GM23338 (cell line): Measurements from ENCODE around the gene IQCC. TPM values are rescaled to one million over a fixed set of nuclear protein-coding genes. Genes with fewer than 3 reads are reported as not detected.
A peak's percentile ranks its signal among the peaks of the same experiment; 100 is the strongest.

Source experiments
- ATAC-seq: fragments of 200-7000 bp; cut with Tn5 transposase; 3 replicates; pipeline ENCODE4 v1.9.1; 2020
- DNase-seq: peaks from one replicate; pipeline ENCODE4 v3.0.0-alpha.2; 2015; ENCODE audit warnings: low spot score
- H2AFZ ChIP-seq: fragments of 200-600 bp; sonication (generic); 2 replicates; pipeline ENCODE4 v1.8.0; 2016; ENCODE audit warnings: antibody characterized with exemption, mild to moderate bottlenecking, moderate library complexity
- H3F3A ChIP-seq: fragments of 200-600 bp; sonication (generic); replicated peaks from 2 replicates; pipeline ENCODE4 v1.8.0; 2017; ENCODE audit warnings: antibody characterized with exemption, mixed run types, low read depth
- H3K27ac ChIP-seq: fragments of 200-600 bp; sonication (generic); 2 replicates; pipeline ENCODE4 v1.6.1; 2016; ENCODE audit warnings: low read depth
- H3K27me3 ChIP-seq: fragments of 200-600 bp; sonication (generic); 2 replicates; pipeline ENCODE4 v1.8.0; 2016; ENCODE audit warnings: mild to moderate bottlenecking, mixed run types, moderate library complexity; ENCODE audit not compliant: insufficient read depth
- H3K36me3 ChIP-seq: fragments of 200-600 bp; sonication (generic); 2 replicates; pipeline ENCODE4 v1.8.0; 2016; ENCODE audit warnings: mild to moderate bottlenecking; ENCODE audit not compliant: insufficient read depth
- H3K4me1 ChIP-seq: fragments of 200-600 bp; sonication (generic); 2 replicates; pipeline ENCODE4 v1.8.0; 2016; ENCODE audit warnings: mild to moderate bottlenecking, moderate library complexity; ENCODE audit not compliant: insufficient read depth
- H3K4me2 ChIP-seq: fragments of 200-600 bp; sonication (generic); 2 replicates; pipeline ENCODE4 v1.7.1; 2017; ENCODE audit warnings: mixed run types
- H3K4me3 ChIP-seq: fragments of 200-600 bp; sonication (generic); 2 replicates; pipeline ENCODE4 v1.6.1; 2016; ENCODE audit warnings: mixed run types
- H3K79me2 ChIP-seq: fragments of 200-600 bp; sonication (generic); replicated peaks from 2 replicates; pipeline ENCODE4 v1.8.0; 2017; ENCODE audit warnings: mild to moderate bottlenecking; ENCODE audit not compliant: insufficient read depth
- H3K9me2 ChIP-seq: fragments of 200-600 bp; sonication (generic); 2 replicates; pipeline ENCODE4 v1.8.0; 2017; ENCODE audit not compliant: insufficient read depth
- H4K20me1 ChIP-seq: fragments of 200-600 bp; sonication (generic); replicated peaks from 2 replicates; pipeline ENCODE4 v1.8.0; 2017; ENCODE audit warnings: mild to moderate bottlenecking; ENCODE audit not compliant: insufficient read depth
- H3K27ac Mint-ChIP-seq: 2 replicates; pipeline ENCODE4 v1.8.0; 2020; ENCODE audit warnings: inconsistent platforms, mild to moderate bottlenecking, moderate library complexity, mixed read lengths
- H3K27me3 Mint-ChIP-seq: 3 replicates; pipeline ENCODE4 v1.8.0; 2022; ENCODE audit warnings: low read depth, mild to moderate bottlenecking, moderate library complexity, mixed read lengths, inconsistent platforms; ENCODE audit not compliant: insufficient read depth, poor library complexity
- H3K36me3 Mint-ChIP-seq: 3 replicates; pipeline ENCODE4 v1.8.0; 2021; ENCODE audit warnings: low read depth, mild to moderate bottlenecking, inconsistent platforms, moderate library complexity, mixed read lengths
- H3K4me1 Mint-ChIP-seq: 3 replicates; pipeline ENCODE4 v1.8.0; 2020; ENCODE audit warnings: mild to moderate bottlenecking, inconsistent platforms, mixed read lengths
- H3K4me3 Mint-ChIP-seq: 3 replicates; pipeline ENCODE4 v1.8.0; 2021; ENCODE audit warnings: moderate library complexity, mild to moderate bottlenecking, inconsistent platforms, mixed read lengths
- H3K9me3 Mint-ChIP-seq: 3 replicates; pipeline ENCODE4 v1.8.0; 2020; ENCODE audit warnings: moderate library complexity, mild to moderate bottlenecking, inconsistent platforms, mixed read lengths
- CTCF ChIP-seq, 2 experiments: fragments of 200-600 bp in 1 of 2; sonication (generic) in 1 of 2; conservative IDR thresholded peaks; 2 replicates each; pipeline versions ENCODE4 v1.5.1 to v1.6.1; 2016 to 2017; ENCODE audit warnings: antibody characterized with exemption in 2 of 2, low read depth in 2 of 2, mild to moderate bottlenecking in 2 of 2, moderate library complexity in 1 of 2
- REST ChIP-seq: IDR thresholded peaks from one replicate; pipeline ENCODE4 v1.6.1; 2018; ENCODE audit warnings: antibody characterized with exemption; ENCODE audit not compliant: unreplicated experiment
- ZNF114 ChIP-seq: fragments of 250-450 bp; sonication (Bioruptor Pico); IDR thresholded peaks from 2 replicates; pipeline ENCODE4 v1.5.0; 2020; ENCODE audit warnings: mild to moderate bottlenecking, moderate library complexity
- ZNF331 ChIP-seq: fragments of 250-450 bp; sonication (Bioruptor Pico); IDR thresholded peaks from 2 replicates; pipeline ENCODE4 v1.5.0; 2020; ENCODE audit warnings: low read depth, mild to moderate bottlenecking, moderate library complexity
- ZNF462 ChIP-seq: fragments of 250-450 bp; sonication (Bioruptor Pico); IDR thresholded peaks from 2 replicates; pipeline ENCODE4 v1.5.0; 2020; ENCODE audit warnings: mild to moderate bottlenecking, moderate library complexity
- polyA plus RNA-seq: library from polyadenylated mRNA; unstranded; fragments of >200 nt; fragmentation: Nextera tagmentation; extraction: Ambion mirVana; gene quantifications from 2 replicates; pipeline ENCODE4 v1.2.1, GENCODE V29; 2016
- total RNA-seq: library from RNA; depleted of rRNA; stranded (reverse); fragments of >200 nt; shearing (Covaris generic); gene quantifications from 2 replicates; pipeline ENCODE4 v1.2.3, GENCODE V29; 2014

Gene IQCC
- total and polyA plus RNA-seq, 2 experiments from 2014 or later = 1.7 to 3.5 TPM

GRCh38 chr1:32208891-32209328 is 3.4 kb downstream of the IQCC start, which contains the start of gene DCDC2B (continued):
- no peak for TF ChIP-seq REST

GRCh38 chr1:32215629-32216480 is 10.4 kb downstream of the IQCC start:
- Mint-ChIP-seq H3K9me3 (no peaks in the 10 kb centered on the region), H3K4me3 (no peak overlapping the region), H3K27me3 (peaks cover 9% of the 10 kb centered on the region), H3K27ac (no peak overlapping the region), H3K36me3 (peaks cover 24% of the 10 kb centered on the region), H3K4me1 (peaks cover 4% of the 10 kb centered on the region)
- Histone ChIP-seq H3K27me3 (no peaks in the 10 kb centered on the region), H2AFZ (no peak overlapping the region), H3K4me1 (peaks cover 4% of the 10 kb centered on the region; the same call in 1 of the 2 replicates), H3F3A (no peaks in the 10 kb centered on the region), H3K36me3 (no peaks in the 10 kb centered on the region), H3K27ac (peak overlapping the region; percentile 53; the same call in 1 of the 2 replicates), H3K9me2 (no peaks in the 10 kb centered on the region), H4K20me1 (no peaks in the 10 kb centered on the region), H3K4me3 (no peak overlapping the region), H3K4me2 (no peak overlapping the region), H3K79me2 (peaks cover 6% of the 10 kb centered on the region; the same call in 1 of the 2 replicates)
- no peak for TF ChIP-seq ZNF114 (CRISPR knock-in tag)
- TF ChIP-seq ZNF462 (CRISPR knock-in tag) = no peak
- TF ChIP-seq REST = no peak
- peak; percentile 83 to 92 for TF ChIP-seq CTCF (conservative IDR thresholded peaks at IDR 0.05; ENCODE audit: low read depth in 2 of 2)
- no peak for TF ChIP-seq ZNF331 (CRISPR knock-in tag)
- DNase-seq = peak; percentile 90
- peak; percentile 97 for ATAC-seq
